Measurements from ENCODE around the gene PKN1.

PKN1 gene

DNA sequence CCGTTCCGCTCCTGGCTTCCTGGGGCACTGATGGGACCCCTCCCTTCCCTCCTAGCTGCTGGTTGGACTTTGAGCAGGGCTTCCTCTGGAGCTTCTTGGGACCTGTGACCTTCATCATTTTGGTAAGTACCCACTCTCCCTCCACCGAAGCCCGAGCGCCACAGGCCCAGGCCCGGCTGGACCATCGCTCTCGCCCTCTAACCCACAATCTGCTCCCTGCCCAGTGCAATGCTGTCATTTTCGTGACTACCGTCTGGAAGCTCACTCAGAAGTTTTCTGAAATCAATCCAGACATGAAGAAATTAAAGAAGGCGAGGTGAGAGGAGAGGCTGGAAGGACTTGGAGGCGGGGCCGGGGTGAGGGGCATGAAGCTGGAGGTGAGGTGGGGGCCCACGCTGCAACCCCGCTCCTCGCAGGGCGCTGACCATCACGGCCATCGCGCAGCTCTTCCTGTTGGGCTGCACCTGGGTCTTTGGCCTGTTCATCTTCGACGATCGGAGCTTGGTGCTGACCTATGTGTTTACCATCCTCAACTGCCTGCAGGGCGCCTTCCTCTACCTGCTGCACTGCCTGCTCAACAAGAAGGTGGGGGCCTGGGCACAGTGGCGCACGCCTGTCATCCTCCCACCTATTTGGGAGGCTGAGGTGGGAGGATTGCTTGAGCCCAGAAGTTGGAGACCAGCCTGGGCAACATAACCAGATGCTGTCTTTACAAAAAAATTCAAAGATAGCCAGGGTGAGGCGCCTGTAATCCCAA, 26.3 kb upstream of the PKN1 start:
- no peak for DNase-seq

DNA sequence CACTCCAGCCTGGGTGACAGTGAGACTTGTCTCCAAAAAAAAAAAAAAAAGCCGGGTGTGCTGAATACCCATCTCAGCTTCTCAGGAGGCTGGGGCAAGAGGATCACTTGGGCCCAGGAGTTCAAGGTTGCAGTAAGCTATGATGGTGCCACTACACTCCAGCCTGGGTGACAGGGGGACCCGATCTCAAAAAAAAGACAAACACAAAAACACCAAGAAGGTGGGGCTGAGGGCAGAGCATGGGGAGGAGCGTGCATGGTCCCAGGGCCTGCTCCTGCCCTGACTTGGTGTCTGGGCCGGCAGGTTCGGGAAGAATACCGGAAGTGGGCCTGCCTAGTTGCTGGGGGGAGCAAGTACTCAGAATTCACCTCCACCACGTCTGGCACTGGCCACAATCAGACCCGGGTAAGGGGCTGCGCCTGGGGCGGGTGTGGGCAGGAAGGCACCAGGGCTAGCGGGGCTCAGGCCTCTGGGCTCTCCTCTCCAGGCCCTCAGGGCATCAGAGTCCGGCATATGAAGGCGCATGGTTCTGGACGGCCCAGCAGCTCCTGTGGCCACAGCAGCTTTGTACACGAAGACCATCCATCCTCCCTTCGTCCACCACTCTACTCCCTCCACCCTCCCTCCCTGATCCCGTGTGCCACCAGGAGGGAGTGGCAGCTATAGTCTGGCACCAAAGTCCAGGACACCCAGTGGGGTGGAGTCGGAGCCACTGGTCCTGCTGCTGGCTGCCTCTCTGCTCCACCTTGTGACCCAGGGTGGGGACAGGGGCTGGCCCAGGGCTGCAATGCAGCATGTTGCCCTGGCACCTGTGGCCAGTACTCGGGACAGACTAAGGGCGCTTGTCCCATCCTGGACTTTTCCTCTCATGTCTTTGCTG, 25.3 kb upstream of the PKN1 start:
- no peak for DNase-seq

DNA sequence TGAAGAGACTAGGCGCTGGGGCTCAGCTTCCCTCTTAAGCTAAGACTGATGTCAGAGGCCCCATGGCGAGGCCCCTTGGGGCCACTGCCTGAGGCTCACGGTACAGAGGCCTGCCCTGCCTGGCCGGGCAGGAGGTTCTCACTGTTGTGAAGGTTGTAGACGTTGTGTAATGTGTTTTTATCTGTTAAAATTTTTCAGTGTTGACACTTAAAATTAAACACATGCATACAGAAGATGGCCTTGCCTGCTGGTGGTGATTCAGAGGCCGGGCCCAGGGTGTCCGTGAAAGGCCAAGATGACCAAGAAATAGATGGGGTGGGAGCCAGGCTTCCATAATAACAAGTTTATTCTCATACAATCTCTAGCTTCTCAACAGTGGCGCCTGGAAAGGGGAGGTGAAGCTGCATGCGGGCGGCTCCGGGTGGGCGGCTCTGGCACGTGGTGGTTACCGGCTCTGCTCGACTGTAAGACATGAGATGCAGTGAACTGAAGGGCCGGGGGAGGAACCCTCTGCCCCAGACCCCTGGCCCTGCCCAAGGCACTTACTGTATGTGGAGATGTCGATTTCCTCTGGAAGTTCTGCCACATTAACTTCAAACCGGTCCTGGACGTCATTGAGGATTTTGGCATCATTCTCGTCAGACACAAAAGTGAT, 24.5 kb upstream of the PKN1 start:
- no peak for DNase-seq

DNA sequence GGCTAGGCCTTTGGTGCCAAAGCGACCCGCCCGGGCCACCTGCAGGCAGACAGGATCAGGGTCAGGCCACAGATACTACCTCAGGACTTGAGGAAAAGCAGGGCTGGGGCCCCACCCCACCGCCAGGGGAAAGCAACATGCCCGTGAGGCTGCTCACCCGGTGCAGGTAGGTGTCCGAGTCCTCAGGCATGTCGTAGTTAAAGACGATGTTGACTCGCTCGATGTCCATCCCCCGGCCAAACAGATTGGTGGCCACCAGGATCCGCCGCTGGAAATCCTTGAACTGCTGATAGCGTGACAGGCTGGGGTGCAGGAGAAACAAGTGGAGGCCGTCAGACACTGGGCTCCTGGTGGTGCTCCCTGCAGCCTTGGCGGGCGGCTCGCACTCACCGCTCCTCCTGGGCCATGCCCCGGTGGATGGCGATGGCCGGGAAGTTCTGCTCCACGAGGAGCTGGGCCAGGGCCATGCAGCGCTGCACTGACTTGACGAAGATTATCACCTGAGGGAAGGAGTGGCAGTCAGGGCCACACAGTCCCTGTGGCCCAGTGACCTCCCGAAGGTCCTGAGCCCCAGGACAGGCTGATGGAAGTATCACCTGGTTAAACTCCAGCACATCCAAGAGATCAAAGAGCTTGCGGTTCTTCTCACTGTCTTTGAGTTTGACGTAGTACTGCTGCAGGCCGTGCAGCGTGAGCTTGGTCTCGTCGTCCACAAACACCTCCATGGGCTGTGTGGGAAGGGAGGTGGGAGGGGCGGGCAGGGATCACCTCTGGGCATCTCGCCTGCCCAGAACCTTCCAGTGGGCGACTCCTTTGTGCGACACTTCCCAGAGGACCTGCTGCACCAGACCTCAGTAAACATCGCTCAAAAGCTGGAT, 23.7 kb upstream of the PKN1 start:
- no peak for DNase-seq

DNA sequence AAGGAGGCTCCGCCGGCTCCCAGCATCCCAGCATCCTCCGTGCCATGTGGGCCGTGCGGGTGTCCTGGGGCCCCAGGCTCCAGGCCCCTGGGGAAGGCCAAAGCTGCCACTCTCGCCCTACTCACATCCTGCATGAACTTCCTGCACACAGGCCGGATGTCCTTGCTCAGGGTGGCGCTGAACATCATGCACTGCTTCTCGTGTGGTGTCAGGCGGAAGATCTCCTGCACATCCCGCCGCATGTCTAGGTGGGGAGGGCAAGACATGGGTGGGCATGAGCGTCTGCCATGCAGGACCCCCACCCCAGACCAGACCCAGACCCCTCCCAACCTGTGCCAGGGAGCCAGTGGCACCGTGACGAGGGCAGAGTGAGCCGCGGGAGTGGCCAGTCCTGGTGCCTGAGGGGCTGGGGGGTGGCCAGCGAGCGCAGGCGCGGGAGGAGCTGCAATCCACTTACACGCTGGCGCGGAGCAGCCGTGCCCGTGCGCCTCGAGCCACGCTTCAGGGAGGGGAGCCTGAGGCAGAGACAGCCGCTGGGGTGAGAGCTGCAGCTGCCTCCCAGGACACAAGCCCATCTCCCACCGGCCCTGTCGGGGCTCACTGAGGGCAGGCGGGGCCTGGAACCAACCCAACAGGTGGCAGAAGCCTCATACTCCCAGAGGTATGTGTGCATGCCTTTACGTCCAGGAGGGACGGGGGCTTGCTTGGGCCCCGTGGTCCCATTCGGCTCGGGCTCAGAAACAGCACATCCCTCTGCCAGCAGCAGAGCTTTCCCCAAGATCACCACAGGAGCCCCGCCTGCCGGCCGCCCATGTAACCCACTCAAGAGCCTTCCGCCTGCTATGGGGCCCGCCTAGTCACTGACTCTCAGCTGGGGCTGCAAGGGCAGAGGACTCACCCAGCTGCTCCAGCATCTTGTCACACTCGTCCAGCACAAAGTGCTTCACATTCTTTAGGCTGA, 22.7 kb upstream of the PKN1 start:
- no peak for DNase-seq

DNA sequence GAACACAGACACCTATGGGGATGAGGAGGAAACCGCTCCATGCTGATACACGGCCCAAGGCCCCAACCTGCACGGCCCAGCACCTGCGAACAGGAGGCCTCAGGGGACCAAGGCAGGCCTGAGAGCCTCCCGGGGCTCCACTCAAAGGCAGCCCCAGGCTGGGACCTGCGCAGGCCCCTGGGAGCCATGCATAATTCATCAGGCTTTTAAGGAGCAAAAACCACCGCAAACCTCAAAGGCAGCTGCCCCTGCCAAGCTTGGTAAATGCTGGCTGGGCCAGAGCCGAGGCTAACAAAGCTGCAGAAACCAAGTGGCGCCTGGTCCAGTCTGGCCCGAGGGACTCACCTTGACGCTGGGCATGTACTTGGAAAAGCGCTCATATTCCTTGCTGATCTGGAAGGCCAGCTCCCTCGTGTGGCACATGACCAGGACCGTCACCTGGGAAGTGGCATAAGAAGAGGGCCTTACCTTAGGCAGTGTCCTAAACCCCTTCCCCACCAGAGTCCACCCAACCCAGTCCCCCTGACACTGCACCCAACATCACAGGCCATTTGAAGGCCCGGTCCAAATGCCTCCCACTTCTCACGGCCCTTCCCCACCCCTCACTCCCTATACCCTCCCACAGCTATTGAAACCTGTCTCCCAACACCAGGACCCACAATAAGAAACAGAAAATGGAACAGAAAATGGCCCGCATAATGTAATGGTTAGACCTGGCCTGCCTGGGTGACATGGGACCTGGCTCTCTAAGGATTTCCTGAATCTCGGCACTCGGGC, 21.8 kb upstream of the PKN1 start:
- DNase-seq: no peak

DNA sequence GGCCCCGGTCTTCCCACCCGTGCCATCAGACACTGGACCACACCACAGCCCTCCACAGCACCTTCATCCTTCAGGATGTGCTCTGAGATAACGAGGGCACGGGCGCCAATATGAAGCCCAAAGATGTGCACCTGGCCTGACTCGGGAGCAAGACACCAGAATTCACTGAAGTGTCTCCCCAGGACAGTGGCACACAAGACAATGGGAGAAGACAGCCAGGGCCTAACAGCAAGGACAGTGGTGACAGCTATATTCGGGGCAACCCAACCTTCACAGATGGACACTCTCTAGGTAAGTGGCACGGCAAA, 21.2 kb upstream of the PKN1 start:
- no peak for DNase-seq

DNA sequence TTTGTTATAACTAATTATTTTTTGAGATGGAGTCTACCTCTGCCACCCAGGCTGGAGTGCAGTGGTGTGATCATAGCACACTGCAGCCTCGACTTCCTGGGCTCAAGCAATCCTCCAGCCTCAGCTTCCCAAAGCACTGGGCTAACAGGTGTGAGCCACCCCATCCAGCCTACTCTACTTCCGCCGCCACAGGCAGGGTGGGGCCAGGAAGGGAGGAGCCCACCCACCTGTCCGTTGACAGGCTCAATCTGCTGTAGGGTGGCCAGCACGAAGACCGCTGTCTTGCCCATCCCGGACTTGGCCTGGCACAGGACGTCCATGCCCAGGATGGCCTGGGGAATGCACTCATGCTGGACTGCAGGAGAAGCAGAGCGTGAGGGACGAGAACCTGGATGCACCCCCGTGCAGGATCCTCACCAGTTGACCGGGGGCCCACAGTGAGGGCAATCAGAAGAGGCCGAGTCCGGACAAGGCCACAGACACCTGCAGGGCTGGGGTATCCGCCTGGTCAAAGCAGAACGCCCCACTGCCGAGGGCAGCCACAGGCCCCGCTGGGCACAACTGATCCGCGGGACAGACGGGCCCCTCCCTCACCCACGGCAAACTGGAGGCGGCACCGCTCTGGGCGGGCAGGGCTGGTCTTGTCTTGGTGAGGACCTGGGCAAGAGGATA, 20.6 kb upstream of the PKN1 start:
- DNase-seq: no peak

DNA sequence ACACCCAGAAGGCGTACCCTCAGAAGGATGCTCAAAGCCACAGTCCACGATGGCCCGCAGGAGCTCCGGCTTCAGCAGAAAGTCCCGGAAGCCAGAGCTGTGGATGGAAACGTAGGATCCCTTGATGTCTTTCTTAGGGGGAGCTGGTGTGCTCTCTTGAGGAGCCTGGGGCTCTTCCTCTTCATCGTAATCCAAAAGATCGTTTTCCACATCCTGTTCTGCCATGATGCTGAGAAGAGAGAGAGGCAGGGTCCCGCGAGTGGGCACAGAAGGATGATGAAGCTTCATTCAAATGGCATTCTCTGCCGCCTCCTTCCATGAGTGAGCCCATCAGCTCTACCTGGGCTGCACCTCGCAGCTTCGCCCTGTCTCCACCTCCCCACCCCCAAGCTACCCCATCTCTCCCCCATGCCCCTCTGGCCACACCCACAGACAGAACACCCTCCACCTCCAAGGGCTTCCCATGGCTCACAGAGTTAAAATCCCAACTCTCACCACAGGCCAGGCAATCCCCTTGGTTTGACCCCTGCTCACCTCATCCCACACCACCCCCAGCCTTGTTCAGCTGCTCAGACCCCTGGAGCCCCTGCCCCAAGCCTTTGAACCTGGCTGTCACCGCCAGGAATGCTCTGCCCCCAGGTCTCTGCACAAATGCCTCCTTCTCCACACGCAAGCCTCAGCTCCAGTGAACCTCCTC, 20.0 kb upstream of the PKN1 start:
- DNase-seq: no peak

DNA sequence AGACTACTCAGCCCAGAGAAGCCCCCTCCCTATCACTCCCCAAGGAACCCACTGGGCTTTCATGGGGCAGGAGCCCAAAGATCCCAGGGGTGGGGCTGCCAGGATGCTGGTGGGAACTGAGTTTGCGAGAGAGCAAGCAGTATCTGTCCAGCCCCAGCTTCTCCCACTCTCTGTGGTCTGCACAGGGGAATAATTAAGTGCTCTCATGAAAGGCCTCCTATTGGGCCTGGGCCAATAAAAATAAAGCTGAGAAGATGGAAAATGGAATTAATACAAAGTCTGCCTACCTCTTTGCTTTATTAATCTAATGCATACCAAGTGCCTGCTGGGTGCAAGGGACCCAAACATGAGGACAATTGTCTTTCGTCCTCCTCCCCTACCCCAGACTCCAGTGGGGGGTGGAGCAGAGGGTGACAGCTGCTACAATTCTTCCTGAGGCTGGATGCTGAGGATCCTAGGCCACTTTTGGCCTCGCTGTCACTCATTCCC, 19.4 kb upstream of the PKN1 start:
- no peak for DNase-seq

DNA sequence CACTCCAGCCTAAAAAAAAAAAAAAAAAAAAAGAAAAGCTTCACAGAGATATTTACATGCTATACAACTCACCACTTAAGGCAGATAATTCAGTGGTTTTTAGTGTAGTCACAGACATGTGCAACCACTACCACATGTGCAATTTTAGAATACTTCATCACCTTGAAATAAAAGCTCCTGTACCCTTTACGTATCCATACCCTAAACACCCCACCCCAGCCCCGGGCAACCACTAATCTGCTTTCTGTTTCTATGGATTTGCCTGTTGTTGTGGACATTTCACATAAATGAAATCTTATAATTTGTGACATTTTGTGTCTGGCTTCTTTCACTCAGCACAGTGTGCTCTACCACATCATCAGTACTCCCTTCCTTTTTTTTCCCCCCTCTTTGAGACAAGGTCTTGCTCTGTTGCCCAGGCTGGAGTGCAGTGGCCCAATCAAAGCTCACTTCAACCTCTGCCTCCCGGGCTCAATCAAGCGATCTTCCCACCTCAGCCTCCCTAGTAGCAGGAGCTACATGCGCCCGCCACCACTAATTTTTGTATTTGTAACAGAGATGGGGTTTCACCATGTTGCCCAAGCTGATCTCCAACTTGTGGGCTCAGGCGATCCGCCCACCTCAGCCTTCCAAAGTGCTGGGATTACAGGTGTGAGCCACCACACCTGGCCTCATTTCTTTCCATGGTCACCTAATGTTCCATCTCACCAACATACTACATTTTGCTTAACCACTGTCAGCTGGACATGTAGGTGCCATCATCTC, 18.0 kb upstream of the PKN1 start:
- DNase-seq: no peak

DNA sequence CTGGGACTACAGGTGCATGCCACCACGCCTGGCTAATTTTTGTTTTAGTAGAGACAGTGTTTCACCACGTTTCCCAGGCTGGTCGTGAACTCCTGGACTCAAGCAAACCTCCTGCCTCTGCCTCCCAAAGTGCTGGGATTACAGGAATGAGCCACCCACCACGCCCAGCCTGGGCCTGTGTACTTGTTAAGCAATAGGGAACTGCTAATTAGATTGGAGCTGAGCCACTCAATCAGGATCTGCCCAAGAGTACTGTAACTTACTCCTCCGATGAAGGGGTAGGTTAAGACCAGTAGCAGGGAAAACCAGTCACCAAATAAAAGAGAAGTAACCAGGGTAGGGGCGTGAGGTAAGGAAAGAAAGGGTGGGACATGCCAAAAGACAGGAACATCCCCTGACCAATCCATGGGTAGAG, 16.3 kb upstream of the PKN1 start:
- DNase-seq: no peak

DNA sequence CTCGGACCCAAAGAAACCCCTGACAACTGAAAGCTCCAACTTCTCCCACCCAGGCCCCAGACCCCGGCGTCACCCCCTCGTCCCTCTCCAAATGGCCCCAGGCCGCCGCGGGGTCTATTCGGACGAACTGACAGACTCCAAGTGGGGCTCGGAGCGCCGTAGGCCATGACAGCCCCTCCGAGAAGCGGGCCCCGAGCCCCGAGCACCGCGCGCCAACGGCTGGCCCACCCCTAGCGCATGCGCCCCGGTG, 14.3 kb upstream of the PKN1 start:
- DNase-seq: no peak

DNA sequence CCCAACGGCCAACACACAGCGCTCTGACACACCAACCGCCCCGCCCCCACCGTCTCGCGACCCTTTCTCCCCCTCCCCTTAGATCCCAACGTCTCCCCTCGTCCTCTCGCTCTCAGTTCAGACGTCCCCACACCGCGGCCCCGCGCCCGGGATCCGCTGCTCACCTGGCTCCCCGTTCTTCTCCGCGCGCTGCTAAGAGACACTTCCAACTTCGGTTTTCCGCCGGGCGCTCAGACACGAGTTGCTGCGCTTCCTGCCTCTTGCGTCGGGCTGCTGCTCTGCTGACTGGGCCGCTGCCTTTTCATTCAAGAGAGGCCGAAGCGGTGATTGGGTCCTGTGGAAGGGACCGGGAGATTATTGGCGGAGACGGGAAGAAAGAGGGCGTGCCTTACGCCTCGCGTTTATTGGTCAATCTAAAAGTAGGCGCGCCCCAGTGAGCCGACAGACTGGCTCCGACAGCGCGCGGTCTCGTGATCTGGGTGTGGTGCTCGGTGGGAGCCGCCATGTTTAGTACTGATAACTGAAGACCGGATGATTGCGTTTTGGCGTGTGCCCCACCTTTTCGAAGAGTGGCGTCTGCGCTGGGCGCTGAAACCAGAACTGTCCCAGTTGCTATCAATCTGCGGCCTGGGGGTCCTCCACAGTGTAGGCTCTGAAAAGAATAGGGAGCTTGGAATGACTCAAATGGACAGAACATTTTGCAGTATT, 13.8 kb upstream of the PKN1 start, which contains the start of gene DDX39A:
Gene DDX39A, minus strand, starts transcription at position 236 of the 708 bp plus-strand sequence. CDS start 6,121 bp downstream, outside the sequence.
- DNase-seq: peak; percentile 82

DNA sequence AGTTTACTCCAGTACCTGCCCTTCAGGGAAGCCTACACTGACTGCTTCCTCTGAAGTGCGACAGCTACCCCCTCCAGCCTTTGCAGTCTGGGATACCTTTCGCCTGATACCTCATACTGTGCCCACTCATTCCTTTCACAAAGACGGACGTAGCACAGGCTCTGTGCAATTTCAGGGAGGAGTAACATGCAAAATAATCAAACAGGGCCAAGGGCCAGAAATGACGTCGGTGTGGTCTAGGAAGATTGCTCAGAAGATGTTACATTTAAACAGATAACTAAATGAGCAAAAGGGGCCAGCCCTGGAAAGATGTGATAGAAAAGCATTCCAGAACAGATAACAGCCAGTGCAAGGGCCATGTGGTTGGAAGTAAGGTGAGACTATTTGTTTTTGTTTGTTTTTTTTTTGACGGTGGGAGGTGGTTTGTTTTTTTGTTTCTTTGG, 7.4 kb upstream of the PKN1 start:
- no peak for DNase-seq

DNA sequence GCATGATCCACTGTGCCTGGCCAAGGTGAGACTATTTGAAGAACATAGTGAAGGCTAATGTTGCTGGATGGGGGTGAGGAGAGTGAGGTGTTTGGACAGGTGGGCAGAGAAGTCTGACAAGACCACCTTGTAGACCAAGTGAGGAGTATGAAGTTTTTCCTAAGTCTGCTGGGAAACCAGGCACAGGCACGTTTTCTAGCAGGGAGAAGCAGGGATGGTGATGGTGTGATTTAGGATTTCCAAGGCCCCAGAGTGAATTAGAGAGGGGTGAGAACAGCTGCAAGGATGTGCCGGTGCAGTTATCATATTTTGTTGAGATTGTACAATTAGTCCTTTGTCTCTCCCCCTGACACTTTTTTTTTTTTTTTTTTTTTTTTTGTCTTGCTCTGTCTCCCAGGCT, 5.6 kb upstream of the PKN1 start:
- no peak for DNase-seq

DNA sequence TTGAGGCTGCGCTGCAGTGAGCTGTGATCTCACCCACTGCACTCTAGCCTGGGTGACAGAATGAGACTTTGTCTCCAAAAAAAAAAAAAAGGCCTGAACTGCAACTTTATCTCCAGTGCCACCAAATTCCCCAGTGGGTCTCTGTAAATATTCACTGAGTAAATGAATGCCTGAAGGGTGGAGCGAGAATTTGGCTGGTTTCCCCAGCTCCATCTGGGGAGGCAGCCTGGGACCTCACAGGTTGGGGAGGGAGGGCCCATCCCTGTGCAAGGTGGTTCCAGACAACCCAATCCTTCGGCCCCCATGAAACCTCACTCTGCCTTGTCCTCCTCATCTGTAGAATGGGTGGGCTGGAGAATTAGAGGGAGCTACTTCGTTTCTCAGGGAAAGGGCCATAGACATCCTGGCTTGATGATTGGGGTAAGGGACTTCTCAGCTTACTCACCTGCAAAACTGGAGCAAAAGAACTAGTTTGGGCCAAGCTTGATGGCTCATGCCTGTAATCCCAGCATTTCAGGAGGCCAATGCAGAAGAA, 4.2 kb upstream of the PKN1 start:
- no peak for DNase-seq

DNA sequence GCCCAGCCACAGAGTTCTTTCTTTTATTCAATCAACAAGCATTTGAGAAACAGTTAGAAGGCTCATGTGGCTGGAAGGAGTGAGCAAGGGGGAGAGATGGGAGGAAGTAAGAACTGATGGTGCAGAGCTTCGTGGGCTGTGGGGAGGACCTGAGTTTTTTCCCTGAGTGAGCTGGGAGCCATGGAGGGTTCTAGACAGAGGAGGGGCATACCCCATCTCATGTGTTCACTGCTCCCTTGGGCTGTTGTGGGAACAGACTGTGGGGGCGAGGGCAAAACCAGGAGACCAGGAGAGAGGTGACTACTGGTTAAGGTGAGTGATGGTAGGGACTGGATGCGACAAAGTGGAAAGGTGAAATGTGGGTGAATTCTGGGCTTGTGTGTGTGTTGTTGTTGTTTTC, 2.4 kb upstream of the PKN1 start:
- no peak for DNase-seq

Data from NCI-H187 treated with DMSO at 0.1 percent for 48 hours (cell line).